HEK293 (cell line): ENCODE measurements around the gene ETFBKMT.

Experiments used
- GFI1B ChIP-seq: fragments of 450-650 bp; formaldehyde crosslinking; IDR thresholded peaks from 2 replicates; pipeline ENCODE4 v1.5.1; 2016; ENCODE audit warnings: missing biosample characterization, missing genetic modification characterization
- ZNF571 ChIP-seq: fragments of 450-650 bp; formaldehyde crosslinking; IDR thresholded peaks from 2 replicates; pipeline ENCODE4 v1.5.0; 2017; ENCODE audit warnings: missing biosample characterization, missing genetic modification characterization

DNA sequence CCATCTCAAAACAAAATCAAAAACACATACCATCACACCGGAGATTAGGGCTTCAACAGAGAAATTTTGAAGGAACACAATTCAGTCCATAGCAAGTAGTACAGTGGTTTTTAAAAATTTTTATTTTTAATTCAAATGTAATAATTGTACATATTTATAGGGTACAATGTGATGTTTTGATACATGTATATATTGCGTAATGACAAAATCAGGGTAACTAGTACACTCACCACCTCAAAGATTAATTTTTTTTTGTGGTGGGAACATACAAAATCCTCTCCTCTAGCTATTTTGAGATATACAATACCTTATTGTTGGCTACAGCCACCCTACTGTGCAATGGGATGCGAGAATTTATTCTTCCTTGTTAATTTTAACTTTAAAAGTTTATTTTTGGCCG lies 26.0 kb upstream of the ETFBKMT start:
- TF ChIP-seq GFI1B (no peak), ZNF571 (tag by site-specific recombination) (no peak)
